H1 (cell line): ENCODE data around the gene WLS. TPM values are rescaled to one million over a fixed set of nuclear protein-coding genes. Genes with fewer than 3 reads are reported as not detected.

Source experiments
- CTCF ChIA-PET: fragments of 300-600 bp; sonication (Branson Sonifier 250); formaldehyde crosslinking; loops from one replicate; lab custom pipeline; 2021; ENCODE audit not compliant: partially characterized antibody; lab: Charles Lee
- POLR2A ChIA-PET: fragments of 300-600 bp; sonication (Branson Sonifier 250); formaldehyde crosslinking; loops from one replicate; lab custom pipeline; 2021; ENCODE audit warnings: inconsistent platforms; ENCODE audit not compliant: partially characterized antibody; lab: Charles Lee
- DNase-seq, 2 experiments: peaks; one replicate each; pipeline versions ENCODE4 v3.0.0 to v3.0.0-alpha.2; 2010 to 2022; ENCODE audit warnings: low spot score in 2 of 2, low read depth in 1 of 2, mixed read lengths in 1 of 2
- FAIRE-seq: peaks from 2 replicates; lab custom pipeline; 2011; peaks lifted over from hg19 to GRCh38; lab: Jason Lieb, UNC
- H2AFZ ChIP-seq: 2 replicates; pipeline ENCODE4 v1.8.1; 2012; ENCODE audit warnings: low read length, inconsistent platforms
- H2AK5ac ChIP-seq: 2 replicates; pipeline ENCODE4 v1.6.1; 2013; ENCODE audit warnings: low read depth, low read length
- H2BK120ac ChIP-seq: replicated peaks from 2 replicates; pipeline ENCODE3; 2013; ENCODE audit warnings: low read depth, low read length, inconsistent platforms
- H2BK12ac ChIP-seq: 2 replicates; pipeline ENCODE4 v1.6.1; 2013; ENCODE audit warnings: low read depth, low read length
- H2BK15ac ChIP-seq: 2 replicates; pipeline ENCODE4 v1.6.1; 2013; ENCODE audit warnings: low read length
- H2BK20ac ChIP-seq: 2 replicates; pipeline ENCODE4 v1.6.1; 2013; ENCODE audit warnings: low read length
- H2BK5ac ChIP-seq: 2 replicates; pipeline ENCODE4 v1.6.1; 2013; ENCODE audit warnings: low read depth, low read length
- H3K14ac ChIP-seq: 2 replicates; pipeline ENCODE4 v1.6.1; 2013; ENCODE audit warnings: inconsistent platforms; ENCODE audit not compliant: insufficient read length
- H3K18ac ChIP-seq: 2 replicates; pipeline ENCODE4 v1.6.1; 2013; ENCODE audit warnings: low read length; ENCODE audit errors: extremely low read depth
- H3K23ac ChIP-seq: 2 replicates; pipeline ENCODE4 v1.6.1; 2013; ENCODE audit warnings: inconsistent platforms; ENCODE audit not compliant: insufficient read length
- H3K23me2 ChIP-seq: 2 replicates; pipeline ENCODE4 v1.6.1; 2013; ENCODE audit warnings: low read depth, low read length
- H3K27ac ChIP-seq: 2 replicates; pipeline ENCODE4 v1.6.1; 2011; ENCODE audit warnings: low read depth, low read length, inconsistent platforms
- H3K27me3 ChIP-seq, 4 experiments: replicated peaks in 1 of 4; 1 replicate in 1 of 4; 2 replicates in 3 of 4; pipeline versions ENCODE4 v1.6.1 to v1.8.1; 2011 to 2013; ENCODE audit warnings: low read length in 3 of 4, mild to moderate bottlenecking in 3 of 4, inconsistent platforms in 2 of 4, mixed read lengths in 2 of 4, moderate library complexity in 1 of 4; ENCODE audit not compliant: control insufficient read depth in 3 of 4, insufficient read depth in 3 of 4; ENCODE audit errors: extremely low read depth in 1 of 4
- H3K36me3 ChIP-seq, 4 experiments: 2 replicates each; pipeline versions ENCODE4 v1.6.1 to v1.8.1; 2011 to 2013; ENCODE audit warnings: mild to moderate bottlenecking in 4 of 4, low read length in 3 of 4, moderate library complexity in 2 of 4, control low read depth in 1 of 4, inconsistent platforms in 1 of 4; ENCODE audit not compliant: insufficient read depth in 4 of 4, control insufficient read depth in 2 of 4
- H3K4ac ChIP-seq: replicated peaks from 2 replicates; pipeline ENCODE3; 2013; ENCODE audit warnings: low read length, low read depth, mixed read lengths, inconsistent platforms; ENCODE audit not compliant: insufficient read length
- H3K4me1 ChIP-seq, 4 experiments: replicated peaks in 1 of 4; 1 replicate in 1 of 4; 2 replicates in 3 of 4; pipeline versions ENCODE4 v1.6.1 to v1.8.1; 2011 to 2013; ENCODE audit warnings: low read length in 3 of 4, inconsistent platforms in 2 of 4, mixed read lengths in 1 of 4; ENCODE audit not compliant: insufficient read depth in 4 of 4, control insufficient read depth in 3 of 4
- H3K4me2 ChIP-seq, 2 experiments: 2 replicates each; pipeline versions ENCODE4 v1.6.1 to v1.8.1; 2011 to 2013; ENCODE audit warnings: low read depth in 2 of 2, low read length in 2 of 2, control low read depth in 1 of 2, inconsistent platforms in 1 of 2, mild to moderate bottlenecking in 1 of 2; ENCODE audit not compliant: insufficient read depth in 1 of 2
- H3K4me3 ChIP-seq, 4 experiments: fragments of 200-600, 300-600 bp in 1 of 4; sonication (generic), shearing (Covaris generic), sonication (Bioruptor Twin) in 1 of 4; 2 replicates each; pipeline versions ENCODE4 v1.5.1 to v1.8.1; 2011 to 2016; ENCODE audit warnings: low read length in 4 of 4, low read depth in 3 of 4, control low read depth in 2 of 4, inconsistent platforms in 2 of 4, mild to moderate bottlenecking in 2 of 4, mixed read lengths in 1 of 4, moderate library complexity in 1 of 4; ENCODE audit not compliant: insufficient read depth in 2 of 4; ENCODE audit errors: extremely low read depth in 1 of 4
- H3K56ac ChIP-seq: replicated peaks from 2 replicates; pipeline ENCODE3; 2013; ENCODE audit warnings: low read depth, mild to moderate bottlenecking, mixed read lengths, low read length, inconsistent platforms; ENCODE audit not compliant: insufficient read length
- H3K79me1 ChIP-seq: 2 replicates; pipeline ENCODE4 v1.6.1; 2013; ENCODE audit warnings: low read depth, low read length, control low read depth
- H3K79me2 ChIP-seq, 2 experiments: 2 replicates each; pipeline versions ENCODE4 v1.6.1 to v1.8.1; 2012 to 2013; ENCODE audit warnings: low read length in 2 of 2, mild to moderate bottlenecking in 2 of 2, inconsistent platforms in 1 of 2; ENCODE audit not compliant: insufficient read depth in 2 of 2, control insufficient read depth in 1 of 2
- H3K9ac ChIP-seq, 4 experiments: replicated peaks in 1 of 4; 1 replicate in 1 of 4; 2 replicates in 3 of 4; pipeline versions ENCODE4 v1.6.1 to v1.8.1; 2011 to 2013; ENCODE audit warnings: low read depth in 3 of 4, low read length in 3 of 4, control low read depth in 2 of 4, mild to moderate bottlenecking in 2 of 4, moderate library complexity in 2 of 4, inconsistent platforms in 1 of 4; ENCODE audit errors: extremely low read depth in 1 of 4
- H3K9me3 ChIP-seq, 2 experiments: 2 replicates each; pipeline versions ENCODE4 v1.6.1 to v1.8.1; 2012 to 2013; ENCODE audit warnings: mild to moderate bottlenecking in 2 of 2, moderate library complexity in 2 of 2, control low read depth in 1 of 2, inconsistent platforms in 1 of 2, low read depth in 1 of 2, low read length in 1 of 2, mixed read lengths in 1 of 2; ENCODE audit not compliant: insufficient read depth in 2 of 2
- H4K20me1 ChIP-seq, 2 experiments: replicated peaks in 1 of 2; 2 replicates each; pipeline versions ENCODE3 to v1.8.1; 2011 to 2013; ENCODE audit warnings: inconsistent platforms in 2 of 2, low read length in 2 of 2, mild to moderate bottlenecking in 1 of 2; ENCODE audit not compliant: insufficient read depth in 2 of 2, control insufficient read depth in 1 of 2
- H4K5ac ChIP-seq: 2 replicates; pipeline ENCODE4 v1.6.1; 2013; ENCODE audit warnings: low read length, low read depth, mixed read lengths, inconsistent platforms; ENCODE audit not compliant: insufficient read length
- H4K8ac ChIP-seq: 2 replicates; pipeline ENCODE4 v1.8.0; 2013; ENCODE audit warnings: mild to moderate bottlenecking, moderate library complexity, low read length, inconsistent platforms; ENCODE audit not compliant: insufficient read depth; ENCODE audit errors: extremely low read depth
- H4K91ac ChIP-seq: replicated peaks from 2 replicates; pipeline ENCODE3; 2013; ENCODE audit warnings: low read length, mixed read lengths, inconsistent platforms; ENCODE audit not compliant: insufficient read length
- BACH1 ChIP-seq: IDR thresholded peaks from 2 replicates; pipeline ENCODE4 v1.6.1; 2012; ENCODE audit warnings: low read length, improper control_type of control experiment
- CEBPB ChIP-seq: IDR thresholded peaks from 2 replicates; pipeline ENCODE4 v1.6.1; 2012; ENCODE audit warnings: low read depth, low read length
- CHD1 ChIP-seq: IDR thresholded peaks from 2 replicates; pipeline ENCODE4 v1.6.1; 2012; ENCODE audit warnings: low read depth, low read length, improper control_type of control experiment
- GTF2F1 ChIP-seq: IDR thresholded peaks from 2 replicates; pipeline ENCODE4 v1.6.1; 2012; ENCODE audit warnings: low read depth, low read length, improper control_type of control experiment, borderline replicate concordance
- KDM1A ChIP-seq: fragments of 200-600, 300-600 bp; sonication (generic); IDR thresholded peaks from 2 replicates; pipeline ENCODE4 v1.7.1; 2016; ENCODE audit warnings: mild to moderate bottlenecking, low read length, borderline replicate concordance
- KDM4A ChIP-seq: IDR thresholded peaks from one replicate; pipeline ENCODE4 v1.7.1; 2012; ENCODE audit warnings: low read depth, mild to moderate bottlenecking, moderate library complexity, low read length, inconsistent platforms; ENCODE audit not compliant: severe bottlenecking
- KDM5A ChIP-seq: fragments of 200-600 bp; IDR thresholded peaks from 2 replicates; pipeline ENCODE4 v1.7.1; 2012; ENCODE audit warnings: mild to moderate bottlenecking, low read length, inconsistent platforms, mixed read lengths
- POLR2A ChIP-seq, 2 experiments: IDR thresholded peaks; 1 replicate in 1 of 2; 2 replicates in 1 of 2; pipeline ENCODE4 v1.6.1; 2011; ENCODE audit warnings: low read depth in 2 of 2, low read length in 2 of 2, mild to moderate bottlenecking in 2 of 2; ENCODE audit errors: control extremely low read depth in 1 of 2
- RAD21 ChIP-seq, 2 experiments: IDR thresholded peaks in 1 of 2; conservative IDR thresholded peaks in 1 of 2; 2 replicates each; pipeline ENCODE4 v1.6.1; 2011; ENCODE audit warnings: low read depth in 2 of 2, low read length in 2 of 2, improper control_type of control experiment in 1 of 2, inconsistent platforms in 1 of 2, mild to moderate bottlenecking in 1 of 2, moderate library complexity in 1 of 2
- RFX5 ChIP-seq: IDR thresholded peaks from 2 replicates; pipeline ENCODE4 v1.6.1; 2011; ENCODE audit warnings: low read depth, low read length, improper control_type of control experiment, borderline replicate concordance
- SAP30 ChIP-seq: fragments of 300-600 bp; sonication (generic); IDR thresholded peaks from 2 replicates; pipeline ENCODE4 v1.7.1; 2012; ENCODE audit warnings: low read length, moderate library complexity, mild to moderate bottlenecking, inconsistent platforms; ENCODE audit not compliant: insufficient read depth, insufficient replicate concordance
- TEAD4 ChIP-seq: IDR thresholded peaks from 2 replicates; pipeline ENCODE4 v1.6.1; 2012; ENCODE audit warnings: low read depth, low read length, inconsistent platforms, mixed read lengths
- WGBS, 2 experiments: shearing (Covaris generic) in 1 of 2; methylation state at CpG; one replicate each; pipeline versions ENCODE4 v1.1.6 to v1.1.7; 2013 to 2015; ENCODE audit warnings: low lambda C conversion rate in 2 of 2, mixed read lengths in 2 of 2, inconsistent platforms in 1 of 2, low coverage in 1 of 2, missing lambda C conversion rate in 1 of 2; ENCODE audit not compliant: insufficient replicate concordance in 2 of 2, insufficient coverage in 1 of 2, insufficient read length in 1 of 2; ENCODE audit errors: extremely low coverage in 1 of 2, missing lambda C conversion rate in 1 of 2; 5-methylcytosine and 5-hydroxymethylcytosine counted together
- polyA plus RNA-seq, 7 experiments: library from polyadenylated mRNA; depleted of rRNA in 3 of 7; stranded (reverse) in 5 of 7; unstranded in 2 of 7; fragments of >200 nt in 5 of 7; fragments of 200-250 nt in 2 of 7; gene quantifications; 1 replicate in 5 of 7; 2 replicates in 1 of 7; 4 replicates in 1 of 7; pipeline versions ENCODE4 v1.2.1 to v1.2.3, GENCODE V29; 2011 to 2013; ENCODE audit warnings: missing spikeins in 2 of 7, mixed read lengths in 2 of 7
- total RNA-seq: library from RNA; stranded (reverse); fragmentation: NEBNext Ultra II Directional; extraction: Animal tissue kit (Norgen Biotek cat#: 25700); gene quantifications from 2 replicates; pipeline ENCODE4 v1.2.1, GENCODE V29; 2021
- TF ChIP-seq, protein P1 (sequence below): IDR thresholded peaks from 2 replicates; pipeline ENCODE4 v1.6.1; 2012; ENCODE audit warnings: inconsistent platforms

WLS gene
- total and polyA plus RNA-seq, 2 of the 8 experiments (the other 6 are each of a cell fraction or from before 2014, with no cell fraction given) = 1.2 to 2.7 TPM

DNA sequence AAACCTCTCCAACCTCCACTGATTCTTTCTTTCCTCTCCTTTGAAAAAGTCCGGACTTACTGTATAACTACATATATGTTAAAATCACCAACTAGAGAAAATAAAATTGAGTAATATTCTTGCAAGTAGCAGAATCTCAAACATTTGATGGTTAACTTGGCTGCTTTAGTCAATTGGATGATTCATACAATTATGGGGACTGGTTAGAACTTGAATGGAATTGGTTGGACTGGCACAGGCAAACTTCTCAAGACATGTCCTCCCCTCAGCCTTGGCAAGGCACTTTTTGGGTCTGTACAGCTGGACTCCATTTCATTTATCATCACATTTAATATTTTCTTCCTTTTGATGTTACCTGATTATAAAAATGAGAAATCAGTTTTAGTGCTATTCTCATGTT is 6.5 kb downstream of the WLS start:
- Histone ChIP-seq H3K4ac (no peak overlapping the region), H2BK12ac (no peak overlapping the region), H3K4me3 (no peak overlapping the region), H3K36me3 (peaks cover 0 to 3% (median 0%) of the 10 kb centered on the region in 4 experiments; a peak in 1 of 8 replicates), H2BK15ac (no peak overlapping the region), H3K27me3 (peaks cover 17 to 34% (median 30%) of the 10 kb centered on the region in 4 experiments), H3K9me3 (no peaks in the 10 kb centered on the region), H2BK120ac (no peak overlapping the region), H3K9ac (no peak overlapping the region), H3K23me2 (peaks cover 1% of the 10 kb centered on the region; the same call in 1 of the 2 replicates), H2BK5ac (no peak overlapping the region), H3K56ac (peak overlapping the region; percentile 51), H3K79me2 (no peaks in the 10 kb centered on the region), H4K91ac (no peak overlapping the region), H2BK20ac (no peak overlapping the region), H3K4me1 (peaks cover 0 to 7% (median 1%) of the 10 kb centered on the region in 4 experiments; a peak in 5 of 7 replicates), H4K5ac (no peak overlapping the region), H2AFZ (no peak overlapping the region), H3K27ac (no peak overlapping the region), H3K14ac (no peak overlapping the region), H2AK5ac (no peak overlapping the region), H3K4me2 (no peak overlapping the region), H4K8ac (no peak overlapping the region), H3K79me1 (no peaks in the 10 kb centered on the region), H3K18ac (no peak overlapping the region), H3K23ac (no peak overlapping the region), H4K20me1 (peaks cover 0 to 4% of the 10 kb centered on the region in 2 experiments)
- DNase-seq = no peak
- WGBS, 2 experiments = 70% methylated on average over 1 of the region's 1 CpG; no CpG with 5 or more reads in 1 of the 2 experiments
- TF ChIP-seq TEAD4 (no peak), RAD21 (IDR thresholded peaks at IDR 0.05 in 1 of 2, conservative IDR thresholded peaks at IDR 0.05 in 1 of 2; ENCODE audit: low read depth in 2 of 2, low read length in 2 of 2) (no peak), RFX5 (no peak), KDM5A (no peak), GTF2F1 (no peak), CHD1 (no peak), CEBPB (no peak), KDM1A (no peak), KDM4A (no peak), SAP30 (no peak), POLR2A (IDR thresholded peaks at IDR 0.05; ENCODE audit: control extremely low read depth in 1 of 2, low read depth in 2 of 2, low read length in 2 of 2) (no peak), BACH1 (no peak)
- TF ChIP-seq, protein P1, sequence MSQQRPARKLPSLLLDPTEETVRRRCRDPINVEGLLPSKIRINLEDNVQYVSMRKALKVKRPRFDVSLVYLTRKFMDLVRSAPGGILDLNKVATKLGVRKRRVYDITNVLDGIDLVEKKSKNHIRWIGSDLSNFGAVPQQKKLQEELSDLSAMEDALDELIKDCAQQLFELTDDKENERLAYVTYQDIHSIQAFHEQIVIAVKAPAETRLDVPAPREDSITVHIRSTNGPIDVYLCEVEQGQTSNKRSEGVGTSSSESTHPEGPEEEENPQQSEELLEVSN = no peak
- FAIRE-seq = no peak
- ChIA-PET CTCF (interaction anchor here (2.5 to 4.9 kb wide), 2 partner anchors 105 to 117 kb away, joined by 6 to 18 read pairs; no protein-coding TSS in a partner anchor), POLR2A (no interaction called here)
